DND-41 (cell line): Measurements from ENCODE around the gene PLXNB3.

Source experiments
- ATAC-seq: fragments of 200-7000 bp; cut with Tn5 transposase; 3 replicates; pipeline ENCODE4 v1.9.1; 2021; ENCODE audit warnings: low read depth; ENCODE audit not compliant: insufficient read depth
- DNase-seq: peaks from one replicate; pipeline ENCODE4 v3.0.0-alpha.2; 2020
- H2AFZ ChIP-seq: 2 replicates; pipeline ENCODE4 v1.6.0; 2012; ENCODE audit warnings: low read depth, low read length
- H3K27ac ChIP-seq: 2 replicates; pipeline ENCODE4 v1.5.1; 2012; ENCODE audit warnings: low read length, inconsistent platforms
- H3K27me3 ChIP-seq: fragments of 200-600 bp; sonication (generic); 2 replicates; pipeline ENCODE4 v1.6.0; 2012; ENCODE audit warnings: low read length, mild to moderate bottlenecking, inconsistent platforms; ENCODE audit not compliant: insufficient read depth, poor library complexity
- H3K36me3 ChIP-seq: 2 replicates; pipeline ENCODE4 v1.5.1; 2012; ENCODE audit warnings: low read length, inconsistent platforms; ENCODE audit not compliant: insufficient read depth
- H3K4me1 ChIP-seq: 2 replicates; pipeline ENCODE4 v1.5.1; 2012; ENCODE audit warnings: mild to moderate bottlenecking, low read length; ENCODE audit not compliant: insufficient read depth
- H3K4me2 ChIP-seq: 2 replicates; pipeline ENCODE4 v1.6.0; 2012; ENCODE audit warnings: mild to moderate bottlenecking, moderate library complexity, low read length, inconsistent platforms; ENCODE audit not compliant: insufficient read depth
- H3K4me3 ChIP-seq, 2 experiments: fragments of 200-600 bp in 1 of 2; shearing (Covaris generic) in 1 of 2; 2 replicates each; pipeline ENCODE4 v1.5.1; 2012 to 2016; ENCODE audit warnings: inconsistent platforms in 2 of 2, low read length in 2 of 2, mild to moderate bottlenecking in 2 of 2, low read depth in 1 of 2, moderate library complexity in 1 of 2
- H3K79me2 ChIP-seq: 2 replicates; pipeline ENCODE4 v1.6.0; 2012; ENCODE audit warnings: low read length, inconsistent platforms; ENCODE audit not compliant: insufficient read depth
- H3K9ac ChIP-seq: 2 replicates; pipeline ENCODE4 v1.6.0; 2012; ENCODE audit warnings: low read depth, mild to moderate bottlenecking, inconsistent platforms, low read length, moderate library complexity
- H3K9me3 ChIP-seq: 2 replicates; pipeline ENCODE4 v1.5.1; 2012; ENCODE audit warnings: low read length, moderate library complexity, mild to moderate bottlenecking, inconsistent platforms; ENCODE audit not compliant: insufficient read depth, severe bottlenecking
- H4K20me1 ChIP-seq: 2 replicates; pipeline ENCODE4 v1.6.0; 2012; ENCODE audit warnings: low read length; ENCODE audit not compliant: insufficient read depth
- EZH2 ChIP-seq: IDR thresholded peaks from 3 replicates; pipeline ENCODE4 v1.6.1; 2012; ENCODE audit warnings: borderline replicate concordance, low read depth, mild to moderate bottlenecking, moderate library complexity, low read length, inconsistent platforms; ENCODE audit not compliant: severe bottlenecking
- TF ChIP-seq, protein P1 (sequence below): IDR thresholded peaks from 2 replicates; pipeline ENCODE4 v1.5.1; 2012; ENCODE audit warnings: borderline replicate concordance, low read length, moderate library complexity, mild to moderate bottlenecking; ENCODE audit not compliant: poor library complexity, severe bottlenecking; ENCODE audit errors: extremely low read depth

Gene PLXNB3

DNA sequence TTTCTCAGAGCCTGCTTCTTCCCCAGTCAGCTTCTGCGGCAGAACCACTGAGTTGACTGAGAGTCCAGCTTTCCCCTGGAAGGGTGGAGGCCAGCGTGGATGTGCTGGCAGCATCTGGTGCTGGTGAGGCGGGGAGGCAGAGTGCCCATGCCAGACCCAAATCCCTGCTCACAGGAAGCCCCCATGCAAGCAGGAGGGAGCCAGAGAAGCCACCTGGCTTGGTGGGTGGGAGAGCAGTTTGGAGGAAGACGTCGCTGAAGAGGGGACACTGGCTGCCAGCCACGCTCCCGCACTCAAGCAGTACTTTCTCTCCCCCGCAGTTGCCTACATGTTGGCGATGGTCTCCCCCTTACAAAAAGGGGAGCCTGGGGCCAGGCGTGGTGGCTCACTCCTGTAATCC lies 60.3 kb downstream of the PLXNB3 start:
- Histone ChIP-seq H3K9me3 (no peaks in the 10 kb centered on the region), H3K9ac (no peak overlapping the region), H3K27ac (no peak overlapping the region), H4K20me1 (no peaks in the 10 kb centered on the region), H3K4me3 (no peak overlapping the region), H2AFZ (no peak overlapping the region), H3K4me1 (peaks cover 18% of the 10 kb centered on the region), H3K4me2 (no peak overlapping the region), H3K79me2 (no peaks in the 10 kb centered on the region), H3K27me3 (peaks cover 3% of the 10 kb centered on the region), H3K36me3 (no peaks in the 10 kb centered on the region)
- DNase-seq = no peak
- no peak for TF ChIP-seq EZH2
- TF ChIP-seq, protein P1, sequence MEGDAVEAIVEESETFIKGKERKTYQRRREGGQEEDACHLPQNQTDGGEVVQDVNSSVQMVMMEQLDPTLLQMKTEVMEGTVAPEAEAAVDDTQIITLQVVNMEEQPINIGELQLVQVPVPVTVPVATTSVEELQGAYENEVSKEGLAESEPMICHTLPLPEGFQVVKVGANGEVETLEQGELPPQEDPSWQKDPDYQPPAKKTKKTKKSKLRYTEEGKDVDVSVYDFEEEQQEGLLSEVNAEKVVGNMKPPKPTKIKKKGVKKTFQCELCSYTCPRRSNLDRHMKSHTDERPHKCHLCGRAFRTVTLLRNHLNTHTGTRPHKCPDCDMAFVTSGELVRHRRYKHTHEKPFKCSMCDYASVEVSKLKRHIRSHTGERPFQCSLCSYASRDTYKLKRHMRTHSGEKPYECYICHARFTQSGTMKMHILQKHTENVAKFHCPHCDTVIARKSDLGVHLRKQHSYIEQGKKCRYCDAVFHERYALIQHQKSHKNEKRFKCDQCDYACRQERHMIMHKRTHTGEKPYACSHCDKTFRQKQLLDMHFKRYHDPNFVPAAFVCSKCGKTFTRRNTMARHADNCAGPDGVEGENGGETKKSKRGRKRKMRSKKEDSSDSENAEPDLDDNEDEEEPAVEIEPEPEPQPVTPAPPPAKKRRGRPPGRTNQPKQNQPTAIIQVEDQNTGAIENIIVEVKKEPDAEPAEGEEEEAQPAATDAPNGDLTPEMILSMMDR = no peak
- ATAC-seq = no peak

DNA sequence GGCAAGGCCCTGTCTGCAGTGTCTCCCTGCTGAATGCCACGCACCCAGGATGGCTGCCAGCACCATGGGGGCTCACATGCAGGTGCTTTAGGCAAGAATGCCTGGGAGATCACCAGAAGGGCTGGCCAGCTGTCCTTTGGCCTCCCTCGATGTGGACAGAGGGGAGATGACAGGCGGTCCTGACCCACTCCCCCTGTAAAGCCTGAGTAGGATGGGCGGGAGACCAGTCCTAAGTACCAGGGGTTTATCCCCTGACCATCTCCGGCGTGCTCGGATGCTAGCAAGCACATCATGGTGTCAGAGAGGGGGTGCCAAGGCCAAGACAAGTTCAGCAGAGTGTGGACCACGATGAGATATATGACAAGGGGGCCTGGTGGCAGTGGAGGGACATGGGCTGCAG lies 61.0 kb downstream of the PLXNB3 start:
- Histone ChIP-seq H3K27ac (no peak overlapping the region), H3K27me3 (no peaks in the 10 kb centered on the region), H3K79me2 (no peaks in the 10 kb centered on the region), H3K4me3 (no peak overlapping the region), H3K4me1 (peaks cover 17% of the 10 kb centered on the region), H2AFZ (no peak overlapping the region), H3K4me2 (no peak overlapping the region), H3K9me3 (no peaks in the 10 kb centered on the region), H3K9ac (no peak overlapping the region), H4K20me1 (no peaks in the 10 kb centered on the region), H3K36me3 (no peaks in the 10 kb centered on the region)
- DNase-seq (no peak), ATAC-seq (no peak)
- TF ChIP-seq, protein P1 = no peak
- TF ChIP-seq EZH2 = no peak
